ENCODE data around the gene CYP2B6.
"Not testable (repeated sequence)": the region's sequence is repeated elsewhere in the genome, so short reads cannot be mapped to it uniquely, and the experiment has no call there.

Gene CYP2B6

GRCh38 chr19:40980743-40981442, 10.2 kb upstream of the CYP2B6 start:
- DNase-seq: not testable (repeated sequence)

GRCh38 chr19:40981591-40981990, 9.5 kb upstream of the CYP2B6 start:
- peak; percentile 34 to 68 (median 47) for DNase-seq

GRCh38 chr19:40982594-40983101, 8.4 kb upstream of the CYP2B6 start:
- DNase-seq: peak; percentile 63 to 83 (median 74)

GRCh38 chr19:40989453-40989852, 1.6 kb upstream of the CYP2B6 start:
- peak in 3 of 4 experiments; percentile 10 to 42 (median 15) for DNase-seq

GRCh38 chr19:40995355-40995754, 4.3 kb downstream of the CYP2B6 start:
- DNase-seq: no peak

- DNase-seq: not testable (repeated sequence)
Observed at GRCh38 chr19:40999018-40999417, 7.9 kb downstream of the CYP2B6 start.

- DNase-seq: no peak
Observed at GRCh38 chr19:41000310-41000737, 9.2 kb downstream of the CYP2B6 start.

- no peak for DNase-seq
Observed at GRCh38 chr19:41001243-41001971, 10.3 kb downstream of the CYP2B6 start.

- not testable (repeated sequence) for DNase-seq
Observed at GRCh38 chr19:41003656-41004055, 12.6 kb downstream of the CYP2B6 start.

GRCh38 chr19:41009700-41010235, 18.7 kb downstream of the CYP2B6 start:
- DNase-seq: no peak

- no peak for DNase-seq
Observed at GRCh38 chr19:41013359-41013758, 22.3 kb downstream of the CYP2B6 start.

- no peak for DNase-seq
Observed at GRCh38 chr19:41014643-41015042, 23.6 kb downstream of the CYP2B6 start.

- peak in 2 of 4 experiments; percentile 5 to 9 for DNase-seq
Observed at GRCh38 chr19:41016488-41017071, 25.5 kb downstream of the CYP2B6 start.

- DNase-seq: no peak
Observed at GRCh38 chr19:41018736-41019290, 27.7 kb downstream of the CYP2B6 start.

GRCh38 chr19:41019346-41019745, 28.3 kb downstream of the CYP2B6 start:
- no peak for DNase-seq

GRCh38 chr19:41023193-41023592, 32.1 kb downstream of the CYP2B6 start:
- no peak for DNase-seq

GRCh38 chr19:41025411-41025810, 34.3 kb downstream of the CYP2B6 start:
- no peak for DNase-seq

GRCh38 chr19:41025871-41026270, 34.8 kb downstream of the CYP2B6 start:
- DNase-seq: peak in 1 of 4 experiments; percentile 6

- DNase-seq: no peak
Observed at GRCh38 chr19:41027273-41027967, 36.3 kb downstream of the CYP2B6 start.

GRCh38 chr19:41029524-41030432, 38.7 kb downstream of the CYP2B6 start:
- no peak for DNase-seq

GRCh38 chr19:41030651-41031050, 39.6 kb downstream of the CYP2B6 start:
- no peak for DNase-seq

All from suppressor macrophage (primary cell).